Measurements from ENCODE around the gene MOV10L1.
"Not testable (repeated sequence)": the region's sequence is repeated elsewhere in the genome, so short reads cannot be mapped to it uniquely, and the experiment has no call there.

Gene MOV10L1

GRCh38 chr22:50136581-50137015, 46.8 kb downstream of the MOV10L1 start:
- DNase-seq (ENCODE audit: low read depth), result no peak
- no peak overlapping the region for H3K4me3 ChIP-seq (ENCODE audit: control insufficient read depth, low read depth, low read length)
- TF ChIP-seq CTCF (conservative IDR thresholded peaks at IDR 0.05; ENCODE audit: control insufficient read depth, insufficient read depth, low read depth, low read length), result no peak

DNA sequence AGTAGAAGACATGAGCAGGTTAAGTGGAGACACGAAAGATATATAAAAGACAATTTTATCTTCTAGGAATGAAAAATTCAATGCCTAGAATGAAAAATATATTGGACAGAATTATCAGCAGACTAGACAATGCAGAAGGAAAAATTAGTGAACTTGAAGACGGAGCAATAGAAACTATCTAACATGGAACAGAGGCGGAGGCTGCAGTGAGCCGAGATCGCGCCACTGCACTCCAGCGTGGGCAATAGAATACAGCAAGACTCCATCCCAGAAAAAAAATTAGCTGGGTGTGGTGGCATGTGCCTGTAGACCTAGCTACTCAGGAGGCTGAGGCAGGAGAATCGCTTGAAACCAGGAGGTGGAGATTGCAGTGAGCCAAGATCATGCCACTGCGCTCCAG, 47.5 kb downstream of the MOV10L1 start:
- H3K4me3 ChIP-seq (ENCODE audit: control insufficient read depth, low read depth, low read length); DNase-seq (ENCODE audit: low read depth): not testable (repeated sequence)

DNA sequence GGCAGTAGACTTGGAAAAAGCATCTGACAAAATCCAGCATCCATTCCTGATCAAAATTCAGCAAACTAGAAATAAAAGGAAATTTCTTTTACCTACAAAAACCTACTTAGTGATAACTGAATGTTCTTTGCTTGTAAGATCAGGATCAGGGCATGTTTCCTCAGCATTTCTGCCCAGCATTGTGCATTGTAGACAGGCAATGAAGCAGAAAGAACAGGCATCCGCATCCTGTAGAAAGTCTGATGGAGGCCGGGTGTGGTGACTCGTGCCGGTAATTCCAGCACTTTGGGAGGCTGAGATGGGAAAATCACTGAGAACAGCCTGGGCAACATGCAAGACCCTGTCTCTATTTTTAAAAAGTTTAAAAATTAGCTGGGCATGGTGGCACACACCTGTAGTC, 48.2 kb downstream of the MOV10L1 start:
- DNase-seq (ENCODE audit: low read depth), result no peak

GRCh38 chr22:50138988-50139387, 49.2 kb downstream of the MOV10L1 start:
- no peak for DNase-seq (ENCODE audit: low read depth)
- TF ChIP-seq CTCF (conservative IDR thresholded peaks at IDR 0.05; ENCODE audit: control insufficient read depth, insufficient read depth, low read depth, low read length), result no peak
- no peak overlapping the region for H3K4me3 ChIP-seq (ENCODE audit: control insufficient read depth, low read depth, low read length)

More for the DNA sequence above, 48.2 kb downstream of the MOV10L1 start:
- H3K4me3 ChIP-seq (ENCODE audit: control insufficient read depth, low read depth, low read length), result no peak overlapping the region
- TF ChIP-seq CTCF (conservative IDR thresholded peaks at IDR 0.05; ENCODE audit: control insufficient read depth, insufficient read depth, low read depth, low read length), result no peak

DNA sequence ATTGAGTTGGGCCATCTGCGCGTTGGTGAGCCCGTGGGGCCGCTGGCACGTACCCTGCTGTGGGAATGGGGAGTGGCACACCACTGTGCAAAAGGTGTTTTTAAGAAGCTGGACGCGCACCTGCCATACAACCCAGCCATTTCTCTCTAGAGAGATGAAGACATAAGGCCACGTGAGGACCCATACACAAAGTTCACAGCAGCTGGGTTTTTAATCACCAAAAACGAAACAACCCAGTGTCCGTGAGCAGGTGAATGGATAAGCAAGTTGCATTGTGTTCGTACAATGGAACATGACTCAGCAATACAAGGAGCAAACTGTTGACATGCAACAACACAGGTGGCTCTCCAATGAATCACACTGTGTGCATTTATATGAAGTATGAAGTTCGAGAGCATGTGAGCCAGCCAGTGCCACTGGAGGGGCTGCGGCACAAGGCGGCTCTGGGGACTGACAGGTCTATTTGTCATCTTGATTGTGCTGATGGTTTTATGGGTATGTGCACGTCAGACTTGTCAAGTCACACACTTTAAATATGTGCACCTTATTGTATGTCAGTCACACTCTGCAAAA, 50.1 kb downstream of the MOV10L1 start:
- DNase-seq (ENCODE audit: low read depth), result no peak
- no peak for TF ChIP-seq CTCF (conservative IDR thresholded peaks at IDR 0.05; ENCODE audit: control insufficient read depth, insufficient read depth, low read depth, low read length)
- H3K4me3 ChIP-seq (ENCODE audit: control insufficient read depth, low read depth, low read length), result no peak overlapping the region

- H3K4me3 ChIP-seq (ENCODE audit: control insufficient read depth, low read depth, low read length), result no peak overlapping the region
- TF ChIP-seq CTCF (conservative IDR thresholded peaks at IDR 0.05; ENCODE audit: control insufficient read depth, insufficient read depth, low read depth, low read length), result no peak
- peak; percentile 12 for DNase-seq (ENCODE audit: low read depth)
Measured at GRCh38 chr22:50140615-50141014, 50.8 kb downstream of the MOV10L1 start.

GRCh38 chr22:50141462-50141861, 51.7 kb downstream of the MOV10L1 start:
- no peak overlapping the region for H3K4me3 ChIP-seq (ENCODE audit: control insufficient read depth, low read depth, low read length)
- no peak for DNase-seq (ENCODE audit: low read depth)
- TF ChIP-seq CTCF (conservative IDR thresholded peaks at IDR 0.05; ENCODE audit: control insufficient read depth, insufficient read depth, low read depth, low read length), result no peak
